ENCODE data around the gene ZCCHC2. TPM values are rescaled to one million over a fixed set of nuclear protein-coding genes. Genes with fewer than 3 reads are reported as not detected.

The ZCCHC2 gene
- total RNA-seq, 1 donor from 2014 or later = 10.7 TPM

GRCh38 chr18:62496262-62496661, 26.6 kb upstream of the ZCCHC2 start:
- no peak for DNase-seq (ENCODE audit: low read depth)
- H3K4me3 ChIP-seq (ENCODE audit: low read depth, low read length) = no peak overlapping the region
- no peaks in the 10 kb centered on the region for H3K36me3 ChIP-seq (ENCODE audit: control insufficient read depth, insufficient read depth, low read length)
- H3K27me3 ChIP-seq (ENCODE audit: control insufficient read depth, insufficient read depth, low read length) = no peaks in the 10 kb centered on the region
- TF ChIP-seq, protein P1, sequence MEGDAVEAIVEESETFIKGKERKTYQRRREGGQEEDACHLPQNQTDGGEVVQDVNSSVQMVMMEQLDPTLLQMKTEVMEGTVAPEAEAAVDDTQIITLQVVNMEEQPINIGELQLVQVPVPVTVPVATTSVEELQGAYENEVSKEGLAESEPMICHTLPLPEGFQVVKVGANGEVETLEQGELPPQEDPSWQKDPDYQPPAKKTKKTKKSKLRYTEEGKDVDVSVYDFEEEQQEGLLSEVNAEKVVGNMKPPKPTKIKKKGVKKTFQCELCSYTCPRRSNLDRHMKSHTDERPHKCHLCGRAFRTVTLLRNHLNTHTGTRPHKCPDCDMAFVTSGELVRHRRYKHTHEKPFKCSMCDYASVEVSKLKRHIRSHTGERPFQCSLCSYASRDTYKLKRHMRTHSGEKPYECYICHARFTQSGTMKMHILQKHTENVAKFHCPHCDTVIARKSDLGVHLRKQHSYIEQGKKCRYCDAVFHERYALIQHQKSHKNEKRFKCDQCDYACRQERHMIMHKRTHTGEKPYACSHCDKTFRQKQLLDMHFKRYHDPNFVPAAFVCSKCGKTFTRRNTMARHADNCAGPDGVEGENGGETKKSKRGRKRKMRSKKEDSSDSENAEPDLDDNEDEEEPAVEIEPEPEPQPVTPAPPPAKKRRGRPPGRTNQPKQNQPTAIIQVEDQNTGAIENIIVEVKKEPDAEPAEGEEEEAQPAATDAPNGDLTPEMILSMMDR (IDR thresholded peaks at IDR 0.05; ENCODE audit: insufficient read depth, low read length, poor library complexity, severe bottlenecking) = no peak

- H3K4me3 ChIP-seq (ENCODE audit: low read depth, low read length) = no peak overlapping the region
- TF ChIP-seq, protein P1 (IDR thresholded peaks at IDR 0.05; ENCODE audit: insufficient read depth, low read length, poor library complexity, severe bottlenecking) = no peak
- no peaks in the 10 kb centered on the region for H3K27me3 ChIP-seq (ENCODE audit: control insufficient read depth, insufficient read depth, low read length)
- no peak for DNase-seq (ENCODE audit: low read depth)
- H3K36me3 ChIP-seq (ENCODE audit: control insufficient read depth, insufficient read depth, low read length) = no peaks in the 10 kb centered on the region
Measured at GRCh38 chr18:62497190-62497772, 25.5 kb upstream of the ZCCHC2 start.

- TF ChIP-seq, protein P1 (IDR thresholded peaks at IDR 0.05; ENCODE audit: insufficient read depth, low read length, poor library complexity, severe bottlenecking) = no peak
- Histone ChIP-seq H3K36me3 (ENCODE audit: control insufficient read depth, insufficient read depth, low read length) (no peaks in the 10 kb centered on the region), H3K27me3 (ENCODE audit: control insufficient read depth, insufficient read depth, low read length) (no peaks in the 10 kb centered on the region), H3K4me3 (ENCODE audit: low read depth, low read length) (no peak overlapping the region)
- DNase-seq (ENCODE audit: low read depth) = no peak
Measured at GRCh38 chr18:62498616-62499262, 24.1 kb upstream of the ZCCHC2 start.

- Histone ChIP-seq H3K4me3 (ENCODE audit: low read depth, low read length) (no peak overlapping the region), H3K36me3 (ENCODE audit: control insufficient read depth, insufficient read depth, low read length) (no peaks in the 10 kb centered on the region), H3K27me3 (ENCODE audit: control insufficient read depth, insufficient read depth, low read length) (no peaks in the 10 kb centered on the region)
- DNase-seq (ENCODE audit: low read depth) = no peak
- TF ChIP-seq, protein P1 (IDR thresholded peaks at IDR 0.05; ENCODE audit: insufficient read depth, low read length, poor library complexity, severe bottlenecking) = no peak
Measured at GRCh38 chr18:62499263-62499650, 23.6 kb upstream of the ZCCHC2 start.

GRCh38 chr18:62500174-62500573, 22.7 kb upstream of the ZCCHC2 start:
- no peaks in the 10 kb centered on the region for H3K36me3 ChIP-seq (ENCODE audit: control insufficient read depth, insufficient read depth, low read length)
- H3K27me3 ChIP-seq (ENCODE audit: control insufficient read depth, insufficient read depth, low read length) = no peaks in the 10 kb centered on the region
- H3K4me3 ChIP-seq (ENCODE audit: low read depth, low read length) = no peak overlapping the region
- TF ChIP-seq, protein P1 (IDR thresholded peaks at IDR 0.05; ENCODE audit: insufficient read depth, low read length, poor library complexity, severe bottlenecking) = no peak
- DNase-seq (ENCODE audit: low read depth) = no peak

Measured in kidney epithelial cell (primary cell).